Spleen (tissue), 11 donors: ENCODE data around the gene RPS6KA2. TPM values are rescaled to one million over a fixed set of nuclear protein-coding genes. Genes with fewer than 3 reads are reported as not detected.

Experiments used
- DNase-seq: peaks from one replicate; pipeline ENCODE4 v3.0.0-alpha.2; 2020
- H3K27ac ChIP-seq, 8 donors: fragments of 200-600 bp; sonication (generic) in 7 of 8; 1 replicate in 4 of 8; 2 replicates in 4 of 8; pipeline versions ENCODE4 v1.5.0 to v1.8.0; 2016 to 2021; ENCODE audit warnings: inconsistent platforms in 4 of 8, mild to moderate bottlenecking in 4 of 8, moderate library complexity in 1 of 8
- H3K27me3 ChIP-seq, 7 donors: fragments of 200-600 bp; sonication (generic) in 6 of 7; replicated peaks in 1 of 7; 1 replicate in 4 of 7; 2 replicates in 3 of 7; pipeline versions ENCODE4 v1.5.0 to v1.8.0; 2016 to 2021; ENCODE audit warnings: inconsistent platforms in 3 of 7, mild to moderate bottlenecking in 1 of 7
- H3K36me3 ChIP-seq, 6 donors: fragments of 200-600 bp; sonication (generic) in 5 of 6; 1 replicate in 4 of 6; 2 replicates in 2 of 6; pipeline versions ENCODE4 v1.5.0 to v1.8.0; 2016 to 2021; ENCODE audit warnings: inconsistent platforms in 2 of 6
- H3K4me1 ChIP-seq, 6 donors: fragments of 200-600 bp; sonication (generic) in 5 of 6; 1 replicate in 3 of 6; 2 replicates in 3 of 6; pipeline versions ENCODE4 v1.5.0 to v1.8.0; 2016 to 2021; ENCODE audit warnings: inconsistent platforms in 3 of 6
- H3K4me3 ChIP-seq, 8 donors: fragments of 200-600 bp; sonication (generic) in 7 of 8; 1 replicate in 4 of 8; 2 replicates in 4 of 8; pipeline versions ENCODE4 v1.5.0 to v1.8.0; 2016 to 2021; ENCODE audit warnings: inconsistent platforms in 4 of 8, mild to moderate bottlenecking in 4 of 8, moderate library complexity in 2 of 8
- H3K9me3 ChIP-seq, 8 donors: fragments of 200-600 bp; sonication (generic) in 7 of 8; 1 replicate in 4 of 8; 2 replicates in 4 of 8; pipeline versions ENCODE4 v1.5.0 to v1.8.0; 2016 to 2021; ENCODE audit warnings: inconsistent platforms in 4 of 8
- CTCF ChIP-seq, 11 experiments: fragments of 200-600 bp in 7 of 11; fragments of 450-650 bp in 4 of 11; sonication (generic) in 4 of 11; IDR thresholded peaks in 8 of 11; conservative IDR thresholded peaks in 3 of 11; 1 replicate in 7 of 11; 2 replicates in 4 of 11; pipeline versions ENCODE4 v1.4.0 to v1.8.0; 2016 to 2021; ENCODE audit warnings: antibody characterized with exemption in 11 of 11, inconsistent platforms in 4 of 11, mild to moderate bottlenecking in 1 of 11
- POLR2A ChIP-seq, 3 donors: fragments of 450-650 bp; IDR thresholded peaks; one replicate each; pipeline ENCODE4 v1.5.1; 2017; ENCODE audit warnings: antibody characterized with exemption in 3 of 3, mild to moderate bottlenecking in 1 of 3
- POLR2AphosphoS5 ChIP-seq, 3 donors: sonication (generic); formaldehyde crosslinking; IDR thresholded peaks; one replicate each; pipeline ENCODE4 v1.5.1; 2017; ENCODE audit warnings: antibody characterized with exemption in 3 of 3
- WGBS, 5 donors: extraction: QIAGEN DNeasy Blood & Tissue Kit in 3 of 5; methylation state at CpG; one replicate each; pipeline versions ENCODE4 v1.1.5 to v1.1.7; 2013 to 2018; 5-methylcytosine and 5-hydroxymethylcytosine counted together
- intact Hi-C: fragments of 100-400 bp; cut with DNase I; formaldehyde crosslinking; loops from one replicate; pipeline ENCODE4 v1.15.0; 2023; ENCODE audit warnings: low total_unique reads
- polyA plus RNA-seq, 3 donors: library from polyadenylated mRNA; stranded (reverse); fragments of 200-250 nt; gene quantifications; one replicate each; pipeline ENCODE4 v1.2.1, GENCODE V29; 2013
- total RNA-seq, 7 donors: library from RNA; depleted of rRNA in 3 of 7; stranded (reverse); fragments of >200 nt in 3 of 7; fragmentation: NEBNext Ultra II Directional in 4 of 7; extraction: Animal tissue kit (Norgen Biotek cat#: 25700) in 4 of 7; gene quantifications; one replicate each; pipeline versions ENCODE4 v1.1.0 to v1.2.1, GENCODE V29; 2016 to 2021
- donor health status: healthy with polysubstance abuse.
- donor health status: DM: no; HTN: no; CAD: no; lungs with moderate emphysema.
- donor health status: DM: no; HTN: no; CAD: no.
- donor health status: Bipolar disorder and iron deficiency.
- donor health status: healthy.
- donor health status: DM: no; HTN: no; CAD: no.
- donor health status: DM: yes; HTN: yes; CAD: no.

RPS6KA2 gene
- total and polyA plus RNA-seq, 10 donors = 7.6 to 123 (median 58.1) TPM

GRCh38 chr6:166464068-166465002 is 162.7 kb downstream of the RPS6KA2 start:
- no peak for DNase-seq
- H3K4me3 ChIP-seq = no peak overlapping the region
- WGBS, 5 donors = 88 to 94% (median 92%) methylated on average over 22 of the region's 22 CpGs
- H3K9me3 ChIP-seq = no peaks in the 10 kb centered on the region
- peaks cover 0 to 37% (median 13%) of the 10 kb centered on the region in 6 donors for H3K4me1 ChIP-seq
- H3K27me3 ChIP-seq = no peaks in the 10 kb centered on the region
- H3K36me3 ChIP-seq = peaks cover 0 to 89% (median 9%) of the 10 kb centered on the region in 6 donors
- intact Hi-C loops = no loop called here
- no peak overlapping the region for H3K27ac ChIP-seq
- no peak for TF ChIP-seq CTCF (IDR thresholded peaks at IDR 0.05 in 8 of 11, conservative IDR thresholded peaks at IDR 0.05 in 3 of 11)
- TF ChIP-seq POLR2A (IDR thresholded peaks at IDR 0.05) = no peak
- no peak for TF ChIP-seq POLR2AphosphoS5 (IDR thresholded peaks at IDR 0.05)

GRCh38 chr6:166463359-166464067 is 163.5 kb downstream of the RPS6KA2 start:
- H3K36me3 ChIP-seq = peaks cover 0 to 89% (median 3%) of the 10 kb centered on the region in 6 donors
- H3K27ac ChIP-seq = no peak overlapping the region
- 38 to 66% (median 58%) methylated on average over 23 of the region's 23 CpGs for WGBS, 5 donors
- TF ChIP-seq POLR2AphosphoS5 (IDR thresholded peaks at IDR 0.05) (no peak), POLR2A (IDR thresholded peaks at IDR 0.05) (no peak), CTCF (IDR thresholded peaks at IDR 0.05 in 8 of 11, conservative IDR thresholded peaks at IDR 0.05 in 3 of 11) (no peak)
- no peak for DNase-seq
- intact Hi-C loops = no loop called here
- H3K27me3 ChIP-seq = no peaks in the 10 kb centered on the region
- peaks cover 0 to 2% (median 0%) of the 10 kb centered on the region in 8 donors for H3K9me3 ChIP-seq
- no peak overlapping the region for H3K4me3 ChIP-seq
- peaks cover 0 to 37% (median 13%) of the 10 kb centered on the region in 6 donors for H3K4me1 ChIP-seq

GRCh38 chr6:166462461-166463135 is 164.5 kb downstream of the RPS6KA2 start:
- H3K27me3 ChIP-seq = no peaks in the 10 kb centered on the region
- intact Hi-C loops = no loop called here
- peaks cover 0 to 37% (median 13%) of the 10 kb centered on the region in 6 donors for H3K4me1 ChIP-seq
- H3K4me3 ChIP-seq = no peak overlapping the region
- H3K36me3 ChIP-seq = peaks cover 0 to 89% (median 2%) of the 10 kb centered on the region in 6 donors
- no peak for TF ChIP-seq POLR2A (IDR thresholded peaks at IDR 0.05)
- no peak for TF ChIP-seq POLR2AphosphoS5 (IDR thresholded peaks at IDR 0.05)
- TF ChIP-seq CTCF (IDR thresholded peaks at IDR 0.05 in 8 of 11, conservative IDR thresholded peaks at IDR 0.05 in 3 of 11) = no peak
- no peak for DNase-seq
- no peak overlapping the region for H3K27ac ChIP-seq
- WGBS, 5 donors = 74 to 90% (median 86%) methylated on average over 18 to 25 of the region's 25 CpGs
- H3K9me3 ChIP-seq = peaks cover 0 to 10% (median 7%) of the 10 kb centered on the region in 8 donors
